Tibial nerve (tissue), 4 donors: Measurements from ENCODE around the gene COL4A6. TPM values are rescaled to one million over a fixed set of nuclear protein-coding genes. Genes with fewer than 3 reads are reported as not detected.

Experiments
- DNase-seq, 2 donors: peaks; one replicate each; pipeline ENCODE4 v3.0.0-alpha.2; 2019; ENCODE audit warnings: low spot score in 2 of 2
- H3K27ac ChIP-seq, 4 donors: fragments of 200-600 bp; sonication (generic) in 3 of 4; one replicate each; pipeline ENCODE4 v1.5.1; 2017 to 2019; ENCODE audit warnings: mild to moderate bottlenecking in 1 of 4
- H3K27me3 ChIP-seq, 2 donors: fragments of 200-600 bp; sonication (generic) in 1 of 2; one replicate each; pipeline versions ENCODE4 v1.5.1 to v1.6.0; 2017 to 2019
- H3K36me3 ChIP-seq, 3 donors: fragments of 200-600 bp; sonication (generic); one replicate each; pipeline ENCODE4 v1.5.1; 2018 to 2019
- H3K4me1 ChIP-seq, 4 donors: fragments of 200-600 bp; sonication (generic) in 3 of 4; one replicate each; pipeline ENCODE4 v1.5.1; 2017 to 2019
- H3K4me3 ChIP-seq, 4 donors: fragments of 200-600 bp; sonication (generic) in 3 of 4; one replicate each; pipeline ENCODE4 v1.5.1; 2017 to 2019; ENCODE audit warnings: mild to moderate bottlenecking in 1 of 4, moderate library complexity in 1 of 4
- H3K9me3 ChIP-seq, 4 donors: fragments of 200-600 bp; sonication (generic) in 3 of 4; one replicate each; pipeline ENCODE4 v1.5.1; 2017 to 2019
- EP300 ChIP-seq, 2 donors: sonication (generic); formaldehyde crosslinking; IDR thresholded peaks; one replicate each; pipeline ENCODE4 v1.6.1; 2017; ENCODE audit warnings: antibody characterized with exemption in 2 of 2, mild to moderate bottlenecking in 1 of 2
- POLR2A ChIP-seq, 2 donors: fragments of 450-650 bp; IDR thresholded peaks; one replicate each; pipeline ENCODE4 v1.6.1; 2017; ENCODE audit warnings: antibody characterized with exemption in 2 of 2, mild to moderate bottlenecking in 2 of 2, moderate library complexity in 2 of 2
- WGBS, 2 donors: methylation state at CpG; one replicate each; pipeline ENCODE4 v1.1.5; 2018; 5-methylcytosine and 5-hydroxymethylcytosine counted together
- total RNA-seq, 4 donors: library from RNA; depleted of rRNA; stranded (reverse); fragments of >200 nt; gene quantifications; one replicate each; pipeline ENCODE4 v1.1.0, GENCODE V29; 2016
- TF ChIP-seq, protein P1 (sequence below), 5 experiments: fragments of 200-600 bp in 3 of 5; fragments of 450-650 bp in 2 of 5; sonication (generic) in 3 of 5; IDR thresholded peaks; one replicate each; pipeline ENCODE4 v1.5.1; 2016 to 2019; ENCODE audit warnings: antibody characterized with exemption in 5 of 5, mild to moderate bottlenecking in 3 of 5, moderate library complexity in 2 of 5

The COL4A6 gene
- total RNA-seq, 4 donors from 2014 or later, result under 0.01 to 1.4 (median 0.21) TPM

DNA sequence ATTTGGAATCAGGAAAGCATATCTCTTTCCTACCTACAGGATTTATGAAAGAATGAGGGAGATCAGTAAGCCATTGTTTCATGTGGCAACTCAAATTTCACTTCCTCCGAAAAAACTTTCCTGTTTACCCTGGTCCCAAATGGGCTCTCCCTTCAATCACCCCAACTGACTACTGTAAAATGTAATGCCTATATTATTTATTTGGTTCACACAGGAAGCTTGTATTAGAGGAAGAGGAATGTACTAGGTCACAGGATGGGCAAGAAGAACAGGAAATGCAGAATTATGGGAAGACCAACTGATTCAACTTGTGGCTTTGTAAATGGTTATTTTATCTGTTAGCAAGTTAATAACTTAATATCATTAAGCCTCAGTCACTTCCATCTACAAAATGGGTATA is 23.1 kb downstream of the COL4A6 start:
- Histone ChIP-seq H3K4me3 (no peak overlapping the region), H3K36me3 (no peaks in the 10 kb centered on the region), H3K27ac (no peak overlapping the region), H3K27me3 (peaks cover 0 to 16% of the 10 kb centered on the region in 2 donors), H3K4me1 (no peaks in the 10 kb centered on the region), H3K9me3 (no peaks in the 10 kb centered on the region)
- DNase-seq, result no peak
- WGBS, 2 donors, result 47 to 73% methylated on average over 1 of the region's 1 CpG
- TF ChIP-seq EP300 (IDR thresholded peaks at IDR 0.05), result no peak
- TF ChIP-seq, protein P1, sequence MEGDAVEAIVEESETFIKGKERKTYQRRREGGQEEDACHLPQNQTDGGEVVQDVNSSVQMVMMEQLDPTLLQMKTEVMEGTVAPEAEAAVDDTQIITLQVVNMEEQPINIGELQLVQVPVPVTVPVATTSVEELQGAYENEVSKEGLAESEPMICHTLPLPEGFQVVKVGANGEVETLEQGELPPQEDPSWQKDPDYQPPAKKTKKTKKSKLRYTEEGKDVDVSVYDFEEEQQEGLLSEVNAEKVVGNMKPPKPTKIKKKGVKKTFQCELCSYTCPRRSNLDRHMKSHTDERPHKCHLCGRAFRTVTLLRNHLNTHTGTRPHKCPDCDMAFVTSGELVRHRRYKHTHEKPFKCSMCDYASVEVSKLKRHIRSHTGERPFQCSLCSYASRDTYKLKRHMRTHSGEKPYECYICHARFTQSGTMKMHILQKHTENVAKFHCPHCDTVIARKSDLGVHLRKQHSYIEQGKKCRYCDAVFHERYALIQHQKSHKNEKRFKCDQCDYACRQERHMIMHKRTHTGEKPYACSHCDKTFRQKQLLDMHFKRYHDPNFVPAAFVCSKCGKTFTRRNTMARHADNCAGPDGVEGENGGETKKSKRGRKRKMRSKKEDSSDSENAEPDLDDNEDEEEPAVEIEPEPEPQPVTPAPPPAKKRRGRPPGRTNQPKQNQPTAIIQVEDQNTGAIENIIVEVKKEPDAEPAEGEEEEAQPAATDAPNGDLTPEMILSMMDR (IDR thresholded peaks at IDR 0.05), result no peak

DNA sequence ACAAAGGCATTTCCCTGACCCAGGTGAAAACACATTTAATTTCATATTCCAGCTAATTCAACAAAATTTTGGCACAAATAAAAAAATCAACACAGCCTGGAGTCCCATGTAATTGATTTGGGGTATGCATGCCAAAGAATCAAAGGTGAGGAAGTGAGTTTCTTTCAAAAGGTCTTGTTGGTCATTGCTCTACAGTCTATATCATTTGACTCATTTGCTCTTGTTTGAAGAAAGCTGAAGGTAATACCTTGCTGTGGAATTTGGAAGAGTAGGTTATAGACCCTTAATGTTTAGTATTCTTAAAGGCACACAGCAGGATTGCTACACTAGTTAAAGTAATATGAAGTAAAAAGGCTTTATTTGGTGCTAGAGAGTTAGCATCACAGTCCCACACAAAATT is 25.4 kb downstream of the COL4A6 start:
- DNase-seq, result no peak
- TF ChIP-seq EP300 (IDR thresholded peaks at IDR 0.05), result no peak
- no peak for TF ChIP-seq POLR2A (IDR thresholded peaks at IDR 0.05)
- TF ChIP-seq, protein P1 (IDR thresholded peaks at IDR 0.05), result no peak
- Histone ChIP-seq H3K36me3 (no peaks in the 10 kb centered on the region), H3K27me3 (peaks cover 0 to 15% of the 10 kb centered on the region in 2 donors), H3K4me1 (no peaks in the 10 kb centered on the region), H3K4me3 (no peak overlapping the region), H3K9me3 (no peaks in the 10 kb centered on the region), H3K27ac (no peak overlapping the region)

- no peaks in the 10 kb centered on the region for H3K4me1 ChIP-seq
- H3K27me3 ChIP-seq, result peaks cover 0 to 11% of the 10 kb centered on the region in 2 donors
- H3K9me3 ChIP-seq, result no peaks in the 10 kb centered on the region
- no peak overlapping the region for H3K4me3 ChIP-seq
- no peak overlapping the region for H3K27ac ChIP-seq
- no peaks in the 10 kb centered on the region for H3K36me3 ChIP-seq
- WGBS, 2 donors, result 35 to 56% methylated on average over 1 of the region's 1 CpG
- TF ChIP-seq, protein P1 (IDR thresholded peaks at IDR 0.05), result no peak
- TF ChIP-seq POLR2A (IDR thresholded peaks at IDR 0.05) (no peak), EP300 (IDR thresholded peaks at IDR 0.05) (no peak)
- no peak for DNase-seq
These were observed 38.6 kb downstream of the COL4A6 start for GRCh38 chrX:108399418-108400165.

GRCh38 chrX:108397627-108398391 is 40.4 kb downstream of the COL4A6 start:
- TF ChIP-seq EP300 (IDR thresholded peaks at IDR 0.05) (no peak), POLR2A (IDR thresholded peaks at IDR 0.05) (no peak)
- TF ChIP-seq, protein P1 (IDR thresholded peaks at IDR 0.05), result no peak
- H3K36me3 ChIP-seq, result no peaks in the 10 kb centered on the region
- 79 to 92% methylated on average over 6 of the region's 6 CpGs for WGBS, 2 donors
- H3K4me1 ChIP-seq, result no peaks in the 10 kb centered on the region
- H3K27me3 ChIP-seq, result peaks cover 0 to 11% of the 10 kb centered on the region in 2 donors
- no peak overlapping the region for H3K27ac ChIP-seq
- no peaks in the 10 kb centered on the region for H3K9me3 ChIP-seq
- DNase-seq, result no peak
- no peak overlapping the region for H3K4me3 ChIP-seq

DNA sequence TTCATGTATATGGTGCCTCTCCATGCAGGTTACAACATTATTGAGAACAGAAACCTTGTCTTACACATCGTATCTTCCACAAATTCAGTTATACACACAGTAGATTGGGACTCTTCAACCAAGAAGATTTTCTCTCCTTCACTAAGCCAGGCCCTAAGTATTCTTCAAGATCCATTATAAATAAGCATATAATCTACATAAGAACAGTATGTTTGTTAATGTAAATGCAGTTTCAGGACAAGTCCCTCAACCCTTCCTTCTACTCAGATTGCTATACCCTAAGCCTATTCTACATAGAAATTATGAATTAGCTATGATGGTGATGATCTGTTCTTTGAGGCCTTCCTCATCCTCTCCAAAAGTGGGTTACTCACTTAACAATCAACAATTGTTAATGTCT is 41.2 kb downstream of the COL4A6 start:
- Histone ChIP-seq H3K4me3 (no peak overlapping the region), H3K27ac (no peak overlapping the region), H3K9me3 (no peaks in the 10 kb centered on the region), H3K4me1 (no peaks in the 10 kb centered on the region), H3K27me3 (peaks cover 0 to 8% of the 10 kb centered on the region in 2 donors), H3K36me3 (no peaks in the 10 kb centered on the region)
- 78 to 100% methylated on average over 1 of the region's 1 CpG for WGBS, 2 donors
- DNase-seq, result no peak
- TF ChIP-seq, protein P1 (IDR thresholded peaks at IDR 0.05), result no peak
- TF ChIP-seq POLR2A (IDR thresholded peaks at IDR 0.05) (no peak), EP300 (IDR thresholded peaks at IDR 0.05) (no peak)
